CD4-positive, CD25-positive, alpha-beta regulatory T cell (primary cell): Measurements from ENCODE around the gene RTL10. TPM values are rescaled to one million over a fixed set of nuclear protein-coding genes. Genes with fewer than 3 reads are reported as not detected.

Source experiments
- ATAC-seq, 2 donors: fragments of 150-1000 bp; cut with Tn5 transposase; one replicate each; pipeline ENCODE4 v1.10.0; 2021; ENCODE audit warnings: low read depth in 2 of 2, moderate number of reproducible peaks in 2 of 2, moderate library complexity in 1 of 2
- DNase-seq, 3 donors: peaks; one replicate each; pipeline versions ENCODE4 v3.0.0 to v3.0.0-alpha.2; 2012 to 2022; ENCODE audit warnings: mixed read lengths in 1 of 3
- H3K27ac ChIP-seq: one replicate; pipeline ENCODE4 v1.7.0; 2013; ENCODE audit warnings: mild to moderate bottlenecking, low read length; ENCODE audit not compliant: insufficient read depth, poor library complexity, severe bottlenecking
- H3K27me3 ChIP-seq: one replicate; pipeline ENCODE4 v1.7.0; 2013; ENCODE audit warnings: low read length; ENCODE audit not compliant: control insufficient read depth, insufficient read depth
- H3K36me3 ChIP-seq: one replicate; pipeline ENCODE4 v1.7.0; 2013; ENCODE audit warnings: mild to moderate bottlenecking, low read length, moderate library complexity; ENCODE audit not compliant: control insufficient read depth, insufficient read depth
- H3K4me1 ChIP-seq: 2 replicates; pipeline ENCODE4 v1.7.0; 2013; ENCODE audit warnings: mild to moderate bottlenecking, low read length; ENCODE audit not compliant: insufficient read depth, control insufficient read depth, poor library complexity, severe bottlenecking
- H3K4me3 ChIP-seq: one replicate; pipeline ENCODE4 v1.7.0; 2013; ENCODE audit warnings: low read depth, mild to moderate bottlenecking, low read length, moderate library complexity
- H3K9me3 ChIP-seq, 2 experiments: 1 replicate in 1 of 2; 2 replicates in 1 of 2; pipeline ENCODE4 v1.7.0; 2013; ENCODE audit warnings: low read length in 2 of 2, mild to moderate bottlenecking in 1 of 2, moderate library complexity in 1 of 2; ENCODE audit not compliant: control insufficient read depth in 2 of 2
- H3K27ac Mint-ChIP-seq, 3 donors: one replicate each; pipeline ENCODE4 v1.8.0; 2020 to 2022; ENCODE audit warnings: mild to moderate bottlenecking in 3 of 3, mixed read lengths in 3 of 3, moderate library complexity in 2 of 3
- H3K27me3 Mint-ChIP-seq: one replicate; pipeline ENCODE4 v1.8.0; 2022; ENCODE audit warnings: mild to moderate bottlenecking, mixed read lengths
- H3K36me3 Mint-ChIP-seq: one replicate; pipeline ENCODE4 v1.8.0; 2020; ENCODE audit warnings: mixed read lengths
- H3K4me1 Mint-ChIP-seq, 4 donors: one replicate each; pipeline ENCODE4 v1.8.0; 2020 to 2022; ENCODE audit warnings: mixed read lengths in 4 of 4, mild to moderate bottlenecking in 1 of 4
- H3K4me3 Mint-ChIP-seq, 4 donors: one replicate each; pipeline ENCODE4 v1.8.0; 2020 to 2022; ENCODE audit warnings: mild to moderate bottlenecking in 4 of 4, mixed read lengths in 4 of 4, moderate library complexity in 3 of 4
- H3K9me3 Mint-ChIP-seq, 7 donors: one replicate each; pipeline ENCODE4 v1.8.0; 2020 to 2022; ENCODE audit warnings: mixed read lengths in 7 of 7, mild to moderate bottlenecking in 3 of 7, moderate library complexity in 2 of 7
- polyA plus RNA-seq, 4 donors: library from polyadenylated mRNA; unstranded; fragments of 300-500 nt; fragmentation: Illumina TruSeq; gene quantifications; one replicate each; pipeline ENCODE4 v1.2.3, GENCODE V29; 2021
- total RNA-seq: library from RNA; stranded (reverse); gene quantifications from one replicate; pipeline ENCODE4 v1.2.3, GENCODE V29; 2022

The RTL10 gene
- total and polyA plus RNA-seq, 5 donors from 2014 or later = 7.5 to 18.8 (median 12.2) TPM

GRCh38 chr22:19900707-19901436 is 46.2 kb upstream of the RTL10 start:
- Histone ChIP-seq H3K9me3 (no peaks in the 10 kb centered on the region), H3K27ac (no peak overlapping the region), H3K27me3 (no peaks in the 10 kb centered on the region), H3K4me3 (no peak overlapping the region), H3K36me3 (peaks cover 2% of the 10 kb centered on the region), H3K4me1 (peaks cover 11% of the 10 kb centered on the region)
- Mint-ChIP-seq H3K4me1 (peaks cover 0 to 17% (median 11%) of the 10 kb centered on the region in 4 donors), H3K9me3 (no peaks in the 10 kb centered on the region), H3K36me3 (peaks cover 6% of the 10 kb centered on the region), H3K27ac (no peak overlapping the region), H3K4me3 (no peak overlapping the region), H3K27me3 (no peaks in the 10 kb centered on the region)
- ATAC-seq (no peak), DNase-seq (no peak)

GRCh38 chr22:19898831-19899567 is 44.3 kb upstream of the RTL10 start:
- Histone ChIP-seq H3K9me3 (no peaks in the 10 kb centered on the region), H3K27ac (no peak overlapping the region), H3K4me1 (peaks cover 21% of the 10 kb centered on the region), H3K4me3 (no peak overlapping the region), H3K36me3 (peaks cover 2% of the 10 kb centered on the region), H3K27me3 (no peaks in the 10 kb centered on the region)
- DNase-seq = no peak
- H3K4me3 Mint-ChIP-seq = no peak overlapping the region
- no peaks in the 10 kb centered on the region for H3K27me3 Mint-ChIP-seq
- H3K4me1 Mint-ChIP-seq = peaks cover 5 to 35% (median 18%) of the 10 kb centered on the region in 4 donors
- peaks cover 9% of the 10 kb centered on the region for H3K36me3 Mint-ChIP-seq
- H3K9me3 Mint-ChIP-seq = no peaks in the 10 kb centered on the region
- ATAC-seq = no peak
- peak overlapping the region in 1 of 3 donors; percentile 54 for H3K27ac Mint-ChIP-seq

- no peak overlapping the region for H3K4me3 Mint-ChIP-seq
- peaks cover 2% of the 10 kb centered on the region for H3K36me3 ChIP-seq
- no peak for ATAC-seq
- H3K27ac Mint-ChIP-seq = peak overlapping the region in 1 of 3 donors; percentile 26
- H3K9me3 Mint-ChIP-seq = no peaks in the 10 kb centered on the region
- peaks cover 14% of the 10 kb centered on the region for H3K36me3 Mint-ChIP-seq
- H3K27me3 Mint-ChIP-seq = no peaks in the 10 kb centered on the region
- H3K27ac ChIP-seq = no peak overlapping the region
- no peaks in the 10 kb centered on the region for H3K27me3 ChIP-seq
- DNase-seq = no peak
- H3K4me3 ChIP-seq = no peak overlapping the region
- no peaks in the 10 kb centered on the region for H3K9me3 ChIP-seq
- peaks cover 5 to 43% (median 22%) of the 10 kb centered on the region in 4 donors for H3K4me1 Mint-ChIP-seq
- peaks cover 29% of the 10 kb centered on the region for H3K4me1 ChIP-seq
These were observed 43.5 kb upstream of the RTL10 start for GRCh38 chr22:19898145-19898544.

GRCh38 chr22:19897726-19898125 is 43.1 kb upstream of the RTL10 start:
- no peaks in the 10 kb centered on the region for H3K27me3 Mint-ChIP-seq
- no peak overlapping the region for H3K27ac ChIP-seq
- H3K36me3 Mint-ChIP-seq = peaks cover 14% of the 10 kb centered on the region
- H3K27ac Mint-ChIP-seq = peak overlapping the region in 1 of 3 donors; percentile 86
- peaks cover 33% of the 10 kb centered on the region for H3K4me1 ChIP-seq
- no peaks in the 10 kb centered on the region for H3K9me3 Mint-ChIP-seq
- ATAC-seq = no peak
- no peaks in the 10 kb centered on the region for H3K9me3 ChIP-seq
- no peak overlapping the region for H3K4me3 Mint-ChIP-seq
- DNase-seq = no peak
- H3K36me3 ChIP-seq = peaks cover 2% of the 10 kb centered on the region
- H3K4me1 Mint-ChIP-seq = peaks cover 5 to 47% (median 26%) of the 10 kb centered on the region in 4 donors
- no peaks in the 10 kb centered on the region for H3K27me3 ChIP-seq
- H3K4me3 ChIP-seq = no peak overlapping the region

GRCh38 chr22:19896665-19897355 is 42.1 kb upstream of the RTL10 start:
- H3K36me3 ChIP-seq = peaks cover 2% of the 10 kb centered on the region
- H3K4me1 ChIP-seq = peaks cover 43% of the 10 kb centered on the region
- ATAC-seq (peak; percentile 36 to 46), DNase-seq (peak in 2 of 3 donors; percentile 32 to 78)
- Mint-ChIP-seq H3K4me1 (peaks cover 5 to 57% (median 31%) of the 10 kb centered on the region in 4 donors), H3K4me3 (peak overlapping the region in 1 of 4 donors; percentile 46), H3K36me3 (peaks cover 14% of the 10 kb centered on the region), H3K9me3 (no peaks in the 10 kb centered on the region), H3K27me3 (no peaks in the 10 kb centered on the region), H3K27ac (peak overlapping the region; percentile 76 to 86 (median 80))
- H3K9me3 ChIP-seq = no peaks in the 10 kb centered on the region
- no peak overlapping the region for H3K4me3 ChIP-seq
- H3K27me3 ChIP-seq = no peaks in the 10 kb centered on the region
- no peak overlapping the region for H3K27ac ChIP-seq

- Mint-ChIP-seq H3K4me3 (peak overlapping the region in 2 of 4 donors; percentile 22 to 74), H3K9me3 (no peaks in the 10 kb centered on the region), H3K4me1 (peaks cover 10 to 72% (median 39%) of the 10 kb centered on the region in 4 donors)
These were observed 40.6 kb upstream of the RTL10 start for GRCh38 chr22:19895160-19895849.

GRCh38 chr22:19893363-19893762 is 38.7 kb upstream of the RTL10 start:
- DNase-seq = no peak
- Mint-ChIP-seq H3K4me1 (peaks cover 10 to 81% (median 43%) of the 10 kb centered on the region in 4 donors), H3K4me3 (peak overlapping the region in 1 of 4 donors; percentile 91), H3K36me3 (peaks cover 9% of the 10 kb centered on the region), H3K27me3 (no peaks in the 10 kb centered on the region), H3K9me3 (no peaks in the 10 kb centered on the region), H3K27ac (peak overlapping the region in 2 of 3 donors; percentile 97 to 98)
- ATAC-seq = no peak
- Histone ChIP-seq H3K4me3 (no peak overlapping the region), H3K27me3 (no peaks in the 10 kb centered on the region), H3K9me3 (no peaks in the 10 kb centered on the region), H3K4me1 (peaks cover 76% of the 10 kb centered on the region), H3K36me3 (peaks cover 2% of the 10 kb centered on the region), H3K27ac (no peak overlapping the region)

More at GRCh38 chr22:19895160-19895849, 40.6 kb upstream of the RTL10 start:
- Mint-ChIP-seq H3K27me3 (no peaks in the 10 kb centered on the region), H3K36me3 (peaks cover 9% of the 10 kb centered on the region), H3K27ac (peak overlapping the region; percentile 76 to 86 (median 77))
- ATAC-seq (no peak), DNase-seq (peak in 1 of 3 donors; percentile 34)
- H3K9me3 ChIP-seq = no peaks in the 10 kb centered on the region
- peaks cover 58% of the 10 kb centered on the region for H3K4me1 ChIP-seq
- H3K27ac ChIP-seq = no peak overlapping the region
- H3K4me3 ChIP-seq = no peak overlapping the region
- H3K36me3 ChIP-seq = peaks cover 2% of the 10 kb centered on the region
- H3K27me3 ChIP-seq = no peaks in the 10 kb centered on the region
